Measurements from ENCODE around the gene ADGRV1. TPM values are rescaled to one million over a fixed set of nuclear protein-coding genes. Genes with fewer than 3 reads are reported as not detected.

Gene ADGRV1
- total and polyA plus RNA-seq, 9 of the 15 experiments (the other 6 are each of a cell fraction or from before 2014, with no cell fraction given) = 21.7 to 156 (median 58.2) TPM

DNA sequence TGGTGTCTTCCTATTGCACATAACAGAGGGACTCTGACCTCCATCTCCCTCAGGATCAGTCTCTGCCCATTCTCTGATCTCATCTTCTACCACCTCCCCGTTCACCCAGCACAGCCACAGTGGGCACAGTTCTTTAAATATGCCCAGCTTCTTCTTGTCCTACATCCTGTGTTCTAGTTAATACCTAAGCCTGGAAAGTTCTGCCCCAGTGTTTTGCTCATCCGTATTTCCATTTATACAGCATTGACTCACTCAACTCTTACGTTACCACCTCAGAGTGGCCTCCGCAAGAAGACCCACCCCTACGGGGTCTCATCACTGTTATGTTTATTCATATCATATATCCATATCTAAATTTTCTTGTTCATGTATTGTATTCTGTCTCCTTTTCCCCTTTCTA, 315.5 kb downstream of the ADGRV1 start:
- TF ChIP-seq CAMTA2 (CRISPR knock-in tag; conservative IDR thresholded peaks at IDR 0.05) = no peak
- TF ChIP-seq PTBP1 (IDR thresholded peaks at IDR 0.05; ENCODE audit: low read depth, low read length) = no peak
- TF ChIP-seq, protein P1, sequence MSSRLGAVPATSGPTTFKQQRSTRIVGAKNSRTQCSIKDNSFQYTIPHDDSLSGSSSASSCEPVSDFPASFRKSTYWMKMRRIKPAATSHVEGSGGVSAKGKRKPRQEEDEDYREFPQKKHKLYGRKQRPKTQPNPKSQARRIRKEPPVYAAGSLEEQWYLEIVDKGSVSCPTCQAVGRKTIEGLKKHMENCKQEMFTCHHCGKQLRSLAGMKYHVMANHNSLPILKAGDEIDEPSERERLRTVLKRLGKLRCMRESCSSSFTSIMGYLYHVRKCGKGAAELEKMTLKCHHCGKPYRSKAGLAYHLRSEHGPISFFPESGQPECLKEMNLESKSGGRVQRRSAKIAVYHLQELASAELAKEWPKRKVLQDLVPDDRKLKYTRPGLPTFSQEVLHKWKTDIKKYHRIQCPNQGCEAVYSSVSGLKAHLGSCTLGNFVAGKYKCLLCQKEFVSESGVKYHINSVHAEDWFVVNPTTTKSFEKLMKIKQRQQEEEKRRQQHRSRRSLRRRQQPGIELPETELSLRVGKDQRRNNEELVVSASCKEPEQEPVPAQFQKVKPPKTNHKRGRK (tag; IDR thresholded peaks at IDR 0.05) = no peak
- TF ChIP-seq, protein P2, sequence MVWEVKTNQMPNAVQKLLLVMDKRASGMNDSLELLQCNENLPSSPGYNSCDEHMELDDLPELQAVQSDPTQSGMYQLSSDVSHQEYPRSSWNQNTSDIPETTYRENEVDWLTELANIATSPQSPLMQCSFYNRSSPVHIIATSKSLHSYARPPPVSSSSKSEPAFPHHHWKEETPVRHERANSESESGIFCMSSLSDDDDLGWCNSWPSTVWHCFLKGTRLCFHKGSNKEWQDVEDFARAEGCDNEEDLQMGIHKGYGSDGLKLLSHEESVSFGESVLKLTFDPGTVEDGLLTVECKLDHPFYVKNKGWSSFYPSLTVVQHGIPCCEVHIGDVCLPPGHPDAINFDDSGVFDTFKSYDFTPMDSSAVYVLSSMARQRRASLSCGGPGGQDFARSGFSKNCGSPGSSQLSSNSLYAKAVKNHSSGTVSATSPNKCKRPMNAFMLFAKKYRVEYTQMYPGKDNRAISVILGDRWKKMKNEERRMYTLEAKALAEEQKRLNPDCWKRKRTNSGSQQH (CRISPR knock-in tag; IDR thresholded peaks at IDR 0.05) = no peak
- no peak for TF ChIP-seq CTBP1 (IDR thresholded peaks at IDR 0.05; ENCODE audit: borderline replicate concordance)
- H3K9ac ChIP-seq (ENCODE audit: insufficient read depth in 1 of 2, low read depth in 2 of 2, low read length in 2 of 2) = no peak overlapping the region
- FAIRE-seq (no peak), ATAC-seq (no peak), DNase-seq (ENCODE audit: extremely low read depth in 1 of 4, low spot score in 3 of 4) (no peak)
- CTCF ChIA-PET (ENCODE audit: low intra/inter-chr PET ratio) = no interaction called here
- no peaks in the 10 kb centered on the region for H3K9me3 ChIP-seq (replicated peaks; ENCODE audit: control insufficient read depth, insufficient read depth, low read depth, low read length)
- H3K36me3 ChIP-seq (ENCODE audit: control insufficient read depth, insufficient read depth, low read length) = peaks cover 27% of the 10 kb centered on the region
- POLR2A ChIA-PET = interaction anchor here (1.2 kb wide), 1 partner anchor 509 kb away, joined by 6 read pairs; the partner anchor contains the start of gene ARRDC3
- peaks cover 0 to 9% of the 10 kb centered on the region in 2 experiments; a peak in 1 of 5 replicates for H3K4me1 ChIP-seq (replicated peaks in 1 of 2; ENCODE audit: control insufficient read depth in 2 of 2, insufficient read depth in 2 of 2, low read length in 2 of 2)
- H3K27me3 ChIP-seq (ENCODE audit: control insufficient read depth in 2 of 2, insufficient read depth in 2 of 2, low read length in 2 of 2) = no peaks in the 10 kb centered on the region
- H3K27ac ChIP-seq (ENCODE audit: extremely low read depth, low read depth, low read length) = no peak overlapping the region
- no peak overlapping the region for H3K4me2 ChIP-seq (ENCODE audit: insufficient read depth, low read length)
- H3K9me1 ChIP-seq (ENCODE audit: control insufficient read depth, insufficient read depth, low read length) = no peaks in the 10 kb centered on the region
- 93% methylated on average over 5 of the region's 5 CpGs for WGBS (ENCODE audit: insufficient coverage, low coverage, missing lambda C conversion rate)
- H3K79me2 ChIP-seq (ENCODE audit: control insufficient read depth, insufficient read depth, low read length) = no peaks in the 10 kb centered on the region
- H3K4me3 ChIP-seq = no peak overlapping the region
- no peaks in the 10 kb centered on the region for H4K20me1 ChIP-seq (replicated peaks; ENCODE audit: control insufficient read depth, insufficient read depth, low read length)
- in situ Hi-C loops (cut with MboI) (loop anchor here (5.0 kb wide), 1 partner anchor 218 kb away; no protein-coding TSS in a partner anchor), intact Hi-C loops (cut with micrococcal nuclease) (no loop called here)
- H2AFZ ChIP-seq (ENCODE audit: low read depth, low read length) = no peak overlapping the region
- no TSS peak for BruUV-seq (replicated peaks)

Measured in K562 (cell line).